AG09309 (cell line): Measurements from ENCODE around the gene CAV1.

Experiments used
- DNase-seq: peaks from one replicate; pipeline ENCODE4 v3.0.0-alpha.2; 2010; ENCODE audit warnings: low read depth
- H3K4me3 ChIP-seq: 2 replicates; pipeline ENCODE4 v1.5.1; 2011; ENCODE audit warnings: mild to moderate bottlenecking, low read depth, low read length, moderate library complexity; ENCODE audit not compliant: control insufficient read depth
- TF ChIP-seq, protein P1 (sequence below): IDR thresholded peaks from 2 replicates; pipeline ENCODE4 v1.5.1; 2011; ENCODE audit warnings: mild to moderate bottlenecking, low read depth, low read length, inconsistent platforms; ENCODE audit not compliant: insufficient read depth, control insufficient read depth; ENCODE audit errors: missing control alignments

Gene CAV1

DNA sequence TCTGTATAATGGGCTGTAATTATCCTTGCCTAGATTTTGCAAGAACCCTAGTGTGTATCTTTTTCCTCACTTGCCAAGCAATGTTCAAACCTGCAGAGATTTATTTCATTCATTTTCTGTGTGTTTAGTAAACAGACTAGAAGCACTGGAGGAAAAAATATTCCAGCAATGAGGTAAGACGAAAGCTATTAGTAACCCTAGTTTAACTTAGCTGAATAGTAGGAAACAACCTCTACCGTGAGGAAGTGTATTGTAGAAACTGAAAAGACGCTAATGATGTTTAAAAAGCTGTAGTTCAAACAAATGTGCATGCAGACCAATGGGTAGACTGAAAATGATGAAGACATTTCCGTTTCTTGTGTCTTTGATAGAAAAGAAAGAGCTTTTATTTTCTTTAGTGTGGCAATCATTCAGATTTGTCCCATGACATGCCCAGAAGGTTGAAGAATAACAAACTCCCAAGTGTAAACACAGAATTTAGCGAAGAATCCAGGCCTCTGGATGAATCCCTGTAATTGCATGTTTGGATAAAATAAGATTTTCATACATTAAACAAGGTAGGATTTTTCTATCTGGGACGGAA, 20.7 kb downstream of the CAV1 start:
- H3K4me3 ChIP-seq = no peak overlapping the region
- TF ChIP-seq, protein P1, sequence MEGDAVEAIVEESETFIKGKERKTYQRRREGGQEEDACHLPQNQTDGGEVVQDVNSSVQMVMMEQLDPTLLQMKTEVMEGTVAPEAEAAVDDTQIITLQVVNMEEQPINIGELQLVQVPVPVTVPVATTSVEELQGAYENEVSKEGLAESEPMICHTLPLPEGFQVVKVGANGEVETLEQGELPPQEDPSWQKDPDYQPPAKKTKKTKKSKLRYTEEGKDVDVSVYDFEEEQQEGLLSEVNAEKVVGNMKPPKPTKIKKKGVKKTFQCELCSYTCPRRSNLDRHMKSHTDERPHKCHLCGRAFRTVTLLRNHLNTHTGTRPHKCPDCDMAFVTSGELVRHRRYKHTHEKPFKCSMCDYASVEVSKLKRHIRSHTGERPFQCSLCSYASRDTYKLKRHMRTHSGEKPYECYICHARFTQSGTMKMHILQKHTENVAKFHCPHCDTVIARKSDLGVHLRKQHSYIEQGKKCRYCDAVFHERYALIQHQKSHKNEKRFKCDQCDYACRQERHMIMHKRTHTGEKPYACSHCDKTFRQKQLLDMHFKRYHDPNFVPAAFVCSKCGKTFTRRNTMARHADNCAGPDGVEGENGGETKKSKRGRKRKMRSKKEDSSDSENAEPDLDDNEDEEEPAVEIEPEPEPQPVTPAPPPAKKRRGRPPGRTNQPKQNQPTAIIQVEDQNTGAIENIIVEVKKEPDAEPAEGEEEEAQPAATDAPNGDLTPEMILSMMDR = no peak
- DNase-seq = no peak

DNA sequence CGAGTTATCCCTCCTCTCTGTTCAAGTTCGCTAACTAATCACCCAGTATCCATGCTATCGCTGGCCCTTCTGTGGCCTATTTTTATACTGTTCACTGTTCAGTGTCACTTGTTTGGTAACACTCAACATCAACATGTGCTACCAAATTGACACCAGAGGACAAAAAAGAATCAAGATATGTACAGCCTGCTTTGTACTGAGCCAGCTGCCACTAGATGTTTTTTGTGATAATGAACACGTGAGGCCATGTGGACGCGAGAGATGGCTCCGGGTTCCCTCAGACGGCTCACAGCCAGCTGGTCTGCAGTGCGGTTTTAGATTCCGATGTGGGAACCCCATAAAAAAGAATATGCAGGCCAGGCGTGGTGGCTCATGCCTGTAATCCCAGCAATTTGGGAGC, 21.2 kb downstream of the CAV1 start:
- DNase-seq = no peak
- TF ChIP-seq, protein P1 = no peak
- no peak overlapping the region for H3K4me3 ChIP-seq

DNA sequence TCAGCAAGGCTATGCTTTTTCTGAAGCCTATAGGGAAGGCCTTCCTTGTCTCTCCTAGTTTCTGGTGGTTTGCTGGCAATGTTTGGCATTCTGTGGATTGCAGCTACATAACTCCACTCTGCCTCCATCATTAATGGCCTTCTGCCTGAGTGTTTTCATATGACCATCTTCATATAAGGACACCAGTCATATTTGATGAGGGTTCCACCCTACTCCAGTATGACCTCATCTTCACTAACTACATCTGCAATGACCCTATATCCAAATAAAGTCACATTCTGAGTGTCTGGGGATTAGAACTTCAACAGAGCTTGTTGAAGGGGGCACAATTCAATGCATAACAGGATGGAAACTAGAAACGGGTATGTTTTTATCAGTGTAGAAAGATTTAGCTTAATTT, 22.1 kb downstream of the CAV1 start:
- TF ChIP-seq, protein P1 = no peak
- no peak for DNase-seq
- no peak overlapping the region for H3K4me3 ChIP-seq

DNA sequence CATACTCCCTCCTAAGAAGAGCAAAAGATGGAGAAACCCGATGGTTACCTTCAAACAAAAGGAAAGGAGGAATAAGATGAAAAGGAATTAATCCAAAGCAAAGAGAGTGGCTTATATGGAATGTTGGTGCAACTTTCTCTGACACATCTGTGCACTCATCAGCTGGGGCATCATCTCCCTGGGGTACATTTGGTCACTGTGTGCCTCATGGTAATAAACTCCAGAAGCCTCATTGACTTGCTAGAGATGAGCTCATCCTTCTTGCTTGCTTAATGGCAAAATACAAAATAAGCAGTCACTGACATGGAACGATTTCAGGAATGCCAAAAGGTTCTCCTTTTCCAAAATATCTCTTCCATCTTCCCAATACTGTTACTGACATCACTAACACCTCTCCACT, 22.5 kb downstream of the CAV1 start:
- TF ChIP-seq, protein P1 = no peak
- no peak overlapping the region for H3K4me3 ChIP-seq
- DNase-seq = peak; percentile 62

DNA sequence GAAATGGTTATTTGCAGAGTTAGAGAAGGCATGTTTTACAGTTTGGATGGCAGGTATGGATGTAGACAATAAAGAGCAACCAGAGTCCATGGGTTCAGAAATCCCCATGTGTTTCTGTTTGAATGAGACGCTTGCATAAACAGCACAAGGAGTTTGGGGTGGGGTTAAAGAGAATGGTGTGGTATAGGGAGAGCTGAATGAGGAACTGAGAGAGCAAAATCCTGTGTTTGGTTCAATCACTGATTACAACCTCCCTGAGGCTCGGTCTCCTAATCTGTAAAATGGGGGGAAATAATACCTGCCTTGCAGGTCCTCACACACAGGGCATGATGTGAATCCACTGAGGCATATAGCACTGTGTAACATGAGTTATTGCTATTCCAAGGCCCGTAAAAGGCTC, 23.7 kb downstream of the CAV1 start:
- no peak for DNase-seq
- H3K4me3 ChIP-seq = no peak overlapping the region
- TF ChIP-seq, protein P1 = no peak

DNA sequence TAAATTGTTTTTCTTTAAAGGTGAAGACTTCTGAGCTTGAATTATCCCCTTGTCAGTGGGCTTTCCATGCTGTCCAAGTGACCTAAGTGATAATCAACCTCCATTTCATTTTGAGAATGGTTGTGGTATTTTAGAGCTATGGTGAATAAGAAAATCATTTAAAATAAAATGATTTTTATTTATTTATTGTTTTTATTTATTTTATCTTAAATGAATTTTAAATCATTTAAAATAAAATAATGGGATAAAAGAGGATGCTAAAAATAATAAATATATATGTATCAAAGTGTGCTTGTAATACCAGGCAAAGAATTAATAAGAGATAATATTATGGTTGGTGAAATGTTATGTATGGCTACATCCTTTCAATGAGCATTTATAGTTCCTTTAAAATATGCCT, 24.5 kb downstream of the CAV1 start:
- no peak overlapping the region for H3K4me3 ChIP-seq
- TF ChIP-seq, protein P1 = no peak
- no peak for DNase-seq

DNA sequence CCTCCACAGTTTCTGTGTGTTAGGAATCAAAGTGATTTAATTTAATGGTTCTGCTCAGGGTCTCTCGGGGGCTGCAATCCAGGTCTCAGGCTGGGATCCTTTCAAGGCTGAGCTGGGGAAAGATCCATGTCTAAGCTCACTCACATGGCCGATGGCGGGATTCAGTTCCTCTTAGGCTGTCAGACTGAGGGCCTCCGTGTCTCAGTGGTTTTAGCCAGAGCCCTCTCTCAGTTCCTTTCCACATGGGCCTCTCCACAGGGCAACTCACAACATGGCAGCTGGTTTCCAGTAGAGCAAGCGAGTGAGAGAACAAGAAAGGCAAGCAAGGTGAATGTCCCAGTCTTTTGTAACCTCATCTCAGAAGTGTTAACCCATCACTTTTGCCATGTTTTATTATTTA, 26.9 kb downstream of the CAV1 start:
- H3K4me3 ChIP-seq = no peak overlapping the region
- TF ChIP-seq, protein P1 = no peak
- no peak for DNase-seq
